ENCODE measurements around the gene HAND2. TPM values are rescaled to one million over a fixed set of nuclear protein-coding genes. Genes with fewer than 3 reads are reported as not detected.

The HAND2 gene
- total RNA-seq, 2 donors from 2014 or later = not detected

- peak overlapping the region; percentile 61 for H3K4me3 Mint-ChIP-seq
- Histone ChIP-seq H3K4me1 (ENCODE audit: control insufficient read depth, insufficient read depth, low read length) (no peaks in the 10 kb centered on the region), H3K27ac (ENCODE audit: low read depth, low read length) (no peak overlapping the region), H3K36me3 (ENCODE audit: control insufficient read depth, insufficient read depth, low read length) (no peaks in the 10 kb centered on the region), H3K4me3 (ENCODE audit: low read length) (no peak overlapping the region), H3K9me3 (ENCODE audit: control insufficient read depth, low read length) (no peaks in the 10 kb centered on the region), H3K9ac (ENCODE audit: extremely low read depth, low read length, poor library complexity, severe bottlenecking) (no peak overlapping the region), H3K27me3 (ENCODE audit: control insufficient read depth, insufficient read depth, low read length, poor library complexity, severe bottlenecking) (peaks cover 100% of the 10 kb centered on the region)
- peaks cover 9% of the 10 kb centered on the region for H3K9me3 Mint-ChIP-seq
- H3K36me3 Mint-ChIP-seq (ENCODE audit: low read depth) = peaks cover 4% of the 10 kb centered on the region
- H3K27me3 Mint-ChIP-seq (ENCODE audit: insufficient read depth) = peaks cover 100% of the 10 kb centered on the region
- WGBS, 2 experiments (ENCODE audit: insufficient coverage in 1 of 2, insufficient read length in 1 of 2) = 20 to 21% methylated on average over 12 to 27 of the region's 27 CpGs
- DNase-seq = peak; percentile 77
- TF ChIP-seq CTCF (conservative IDR thresholded peaks at IDR 0.05) = no peak
- no peak overlapping the region for H3K27ac Mint-ChIP-seq
- peaks cover 13% of the 10 kb centered on the region for H3K4me1 Mint-ChIP-seq
Observed at GRCh38 chr4:173507471-173508385, 22.3 kb downstream of the HAND2 start.

GRCh38 chr4:173506597-173507211 lies 23.3 kb downstream of the HAND2 start:
- peak; percentile 71 for DNase-seq
- H3K9ac ChIP-seq (ENCODE audit: extremely low read depth, low read length, poor library complexity, severe bottlenecking) = no peak overlapping the region
- H3K27me3 ChIP-seq (ENCODE audit: control insufficient read depth, insufficient read depth, low read length, poor library complexity, severe bottlenecking) = peaks cover 100% of the 10 kb centered on the region
- no peaks in the 10 kb centered on the region for H3K4me1 ChIP-seq (ENCODE audit: control insufficient read depth, insufficient read depth, low read length)
- no peaks in the 10 kb centered on the region for H3K9me3 ChIP-seq (ENCODE audit: control insufficient read depth, low read length)
- Mint-ChIP-seq H3K27me3 (ENCODE audit: insufficient read depth) (peaks cover 100% of the 10 kb centered on the region), H3K27ac (no peak overlapping the region), H3K9me3 (peaks cover 9% of the 10 kb centered on the region), H3K4me3 (peak overlapping the region; percentile 52), H3K4me1 (peaks cover 13% of the 10 kb centered on the region), H3K36me3 (ENCODE audit: low read depth) (peaks cover 4% of the 10 kb centered on the region)
- peak overlapping the region; percentile 67 for H3K4me3 ChIP-seq (ENCODE audit: low read length)
- H3K27ac ChIP-seq (ENCODE audit: low read depth, low read length) = no peak overlapping the region
- TF ChIP-seq CTCF (conservative IDR thresholded peaks at IDR 0.05) = no peak
- H3K36me3 ChIP-seq (ENCODE audit: control insufficient read depth, insufficient read depth, low read length) = no peaks in the 10 kb centered on the region
- 6 to 8% methylated on average over 18 to 35 of the region's 35 CpGs for WGBS, 2 experiments (ENCODE audit: insufficient coverage in 1 of 2, insufficient read length in 1 of 2)

- no peak overlapping the region for H3K9ac ChIP-seq (ENCODE audit: extremely low read depth, low read length, poor library complexity, severe bottlenecking)
- H3K27ac ChIP-seq (ENCODE audit: low read depth, low read length) = no peak overlapping the region
- TF ChIP-seq CTCF (conservative IDR thresholded peaks at IDR 0.05) = peak; percentile 93
- peak; percentile 92 for DNase-seq
- Mint-ChIP-seq H3K27ac (no peak overlapping the region), H3K36me3 (ENCODE audit: low read depth) (peaks cover 4% of the 10 kb centered on the region), H3K27me3 (ENCODE audit: insufficient read depth) (peaks cover 100% of the 10 kb centered on the region), H3K9me3 (peaks cover 9% of the 10 kb centered on the region), H3K4me1 (peaks cover 13% of the 10 kb centered on the region), H3K4me3 (peak overlapping the region; percentile 52)
- no peaks in the 10 kb centered on the region for H3K4me1 ChIP-seq (ENCODE audit: control insufficient read depth, insufficient read depth, low read length)
- WGBS, 2 experiments (ENCODE audit: insufficient coverage in 1 of 2, insufficient read length in 1 of 2) = 14 to 23% methylated on average over 3 to 9 of the region's 9 CpGs
- no peaks in the 10 kb centered on the region for H3K9me3 ChIP-seq (ENCODE audit: control insufficient read depth, low read length)
- H3K4me3 ChIP-seq (ENCODE audit: low read length) = peak overlapping the region; percentile 67
- no peaks in the 10 kb centered on the region for H3K36me3 ChIP-seq (ENCODE audit: control insufficient read depth, insufficient read depth, low read length)
- peaks cover 100% of the 10 kb centered on the region for H3K27me3 ChIP-seq (ENCODE audit: control insufficient read depth, insufficient read depth, low read length, poor library complexity, severe bottlenecking)
Observed at GRCh38 chr4:173505924-173506518, 24.0 kb downstream of the HAND2 start.
